ENCODE data around the gene ANKDD1B.
"Not testable (repeated sequence)": the region's sequence is repeated elsewhere in the genome, so short reads cannot be mapped to it uniquely, and the experiment has no call there.

The ANKDD1B gene

DNA sequence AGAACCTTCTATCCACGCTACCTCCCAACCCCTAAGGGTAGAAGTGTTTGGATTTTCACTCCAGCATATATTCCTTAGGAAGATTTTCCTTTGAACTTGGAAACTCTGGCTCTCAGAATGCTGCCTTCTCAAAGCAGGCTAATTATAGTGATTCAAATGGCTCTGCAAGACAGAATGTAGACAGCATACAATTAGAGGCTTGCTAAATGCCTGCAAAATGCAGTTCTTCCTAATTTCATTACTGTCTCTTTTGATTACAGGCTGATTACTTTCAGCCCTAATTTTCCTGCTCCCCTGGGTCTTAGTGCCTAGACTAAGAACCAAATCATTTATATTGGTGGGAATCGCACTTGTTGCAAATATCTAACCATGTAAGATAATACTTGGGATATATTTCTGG is 50.8 kb downstream of the ANKDD1B start:
- no peak for DNase-seq

DNA sequence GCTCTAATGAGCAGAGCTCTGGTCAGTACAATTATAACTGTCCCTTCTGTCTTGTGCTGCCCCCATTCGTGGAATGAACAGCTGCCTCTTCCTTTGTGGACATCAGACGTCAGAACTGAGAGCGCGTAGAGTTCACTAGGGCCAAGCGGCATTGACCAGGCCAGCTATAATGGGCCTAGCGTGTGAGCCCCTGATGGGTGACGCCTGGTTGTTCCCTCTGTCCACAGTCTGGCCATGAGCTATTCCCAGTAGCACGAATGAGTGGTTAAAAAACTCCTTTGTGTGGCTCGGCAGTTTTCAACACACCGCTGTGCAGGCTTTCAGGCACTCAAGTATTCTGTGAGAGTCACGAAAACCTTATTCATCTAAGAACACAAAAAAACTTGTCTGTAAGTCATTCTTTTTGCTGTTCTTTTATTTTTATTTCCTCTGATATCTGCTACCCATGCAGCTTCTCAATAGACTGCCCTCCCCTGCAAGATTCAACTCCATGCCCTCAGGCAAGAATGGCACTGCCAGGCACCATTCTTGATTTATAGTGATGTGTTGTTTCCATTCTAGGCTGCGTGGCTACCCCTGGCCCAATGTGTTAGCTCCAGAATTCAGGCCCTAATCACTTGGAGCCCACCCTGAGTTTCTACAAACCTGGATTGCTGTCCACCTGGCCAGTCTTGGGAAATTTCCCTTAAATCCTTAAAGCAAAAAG is 52.5 kb downstream of the ANKDD1B start:
- no peak for DNase-seq

DNA sequence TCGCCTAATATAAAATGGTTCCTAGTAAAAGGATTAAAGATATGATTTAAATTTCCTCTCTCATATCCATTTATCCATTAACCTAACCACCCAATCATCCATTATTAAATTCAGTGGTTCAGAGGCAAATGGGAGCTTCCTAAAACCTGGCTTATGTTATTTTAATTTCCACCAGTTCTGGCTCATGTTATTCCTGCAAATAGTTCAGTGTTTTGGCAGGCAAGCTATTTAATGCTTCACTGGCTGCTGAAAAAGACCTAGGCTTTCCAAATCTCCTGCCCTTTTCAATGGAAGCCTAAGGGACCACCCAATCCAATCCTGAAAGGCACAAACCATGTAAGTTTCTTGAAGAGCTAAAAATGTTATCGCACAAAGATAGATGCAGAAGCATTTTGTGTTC is 53.7 kb downstream of the ANKDD1B start:
- DNase-seq = no peak

GRCh38 chr5:75666801-75667200 is 55.5 kb downstream of the ANKDD1B start:
- DNase-seq = no peak

GRCh38 chr5:75667586-75667985 is 56.3 kb downstream of the ANKDD1B start:
- no peak for DNase-seq

GRCh38 chr5:75668445-75668844 is 57.2 kb downstream of the ANKDD1B start:
- no peak for DNase-seq

DNA sequence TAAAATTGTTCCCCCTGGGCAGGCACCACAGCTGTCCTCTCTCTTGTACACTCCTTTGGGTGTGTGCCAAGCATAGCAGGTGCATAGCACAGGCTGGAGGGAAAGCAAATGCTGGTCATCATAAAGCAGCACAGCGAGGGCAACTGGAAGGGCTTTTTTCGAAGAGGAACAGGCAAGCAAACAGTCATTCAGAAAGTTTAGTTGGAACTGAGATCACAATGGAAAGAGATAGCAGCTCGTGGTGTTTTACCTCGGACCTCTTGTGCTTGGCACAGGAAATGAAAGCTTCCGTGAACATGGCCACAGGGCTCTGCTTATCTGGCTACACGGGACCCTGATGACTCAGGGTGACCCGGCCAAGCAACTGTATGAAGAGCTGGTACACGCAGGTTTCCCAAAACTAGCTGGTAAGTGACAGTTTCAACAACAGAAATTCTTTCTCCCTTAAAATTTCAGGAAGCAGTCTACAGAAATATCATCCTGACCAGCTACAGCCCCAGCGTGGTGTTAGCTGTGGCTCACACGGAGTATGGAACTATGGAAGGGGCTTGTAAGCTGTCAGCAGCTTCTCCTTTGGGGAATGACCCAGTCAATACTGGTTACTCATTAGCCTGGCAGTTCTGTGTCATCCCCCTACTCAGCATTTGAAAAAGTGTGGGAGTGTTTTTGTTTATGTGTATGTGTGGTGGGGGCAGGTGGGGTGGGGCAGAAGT is 57.9 kb downstream of the ANKDD1B start:
- DNase-seq = no peak

DNA sequence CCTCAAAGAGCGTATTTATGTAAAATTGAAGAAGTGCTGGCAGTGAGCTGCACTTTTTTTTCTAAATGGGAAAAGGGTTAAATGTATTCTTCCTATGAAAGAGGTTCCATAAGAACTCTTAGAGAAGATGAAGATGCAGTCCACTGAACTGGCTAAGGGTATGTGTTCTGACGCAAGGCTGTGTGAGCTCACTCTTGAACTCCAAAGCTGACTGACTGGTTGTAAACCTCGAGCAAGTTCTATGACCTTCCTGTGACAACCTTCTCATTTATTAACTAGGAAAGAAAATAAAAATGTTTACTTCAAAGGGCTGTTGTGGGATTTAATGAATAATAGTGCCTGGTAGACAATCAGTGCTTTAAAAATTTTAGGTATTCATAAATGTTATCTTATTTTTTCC is 59.3 kb downstream of the ANKDD1B start:
- DNase-seq = no peak

GRCh38 chr5:75671506-75671905 is 60.3 kb downstream of the ANKDD1B start:
- no peak for DNase-seq

- DNase-seq = no peak
Measured at GRCh38 chr5:75672616-75673015, 61.4 kb downstream of the ANKDD1B start.

DNA sequence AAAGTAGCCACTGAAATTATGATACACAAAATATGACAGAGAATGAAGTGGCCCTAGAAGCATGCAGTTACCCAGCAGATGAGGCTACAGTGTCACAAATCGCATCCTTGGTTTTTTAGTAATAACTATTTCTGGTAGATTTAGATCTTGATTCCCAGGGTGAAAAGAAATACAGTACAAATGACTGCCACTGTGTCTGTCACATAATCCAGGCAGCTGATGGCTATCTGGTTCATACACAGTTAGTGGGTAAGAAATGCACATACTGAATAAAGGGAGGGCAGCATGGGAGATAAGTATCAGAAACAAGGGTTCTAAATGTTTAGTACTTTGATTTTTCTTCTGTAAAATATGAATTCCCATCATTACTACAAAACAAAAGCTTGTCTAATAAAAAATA is 64.5 kb downstream of the ANKDD1B start:
- no peak for DNase-seq

- DNase-seq = no peak
Measured at GRCh38 chr5:75677607-75678006, 66.4 kb downstream of the ANKDD1B start.

GRCh38 chr5:75678155-75678554 is 66.9 kb downstream of the ANKDD1B start:
- DNase-seq = no peak

DNA sequence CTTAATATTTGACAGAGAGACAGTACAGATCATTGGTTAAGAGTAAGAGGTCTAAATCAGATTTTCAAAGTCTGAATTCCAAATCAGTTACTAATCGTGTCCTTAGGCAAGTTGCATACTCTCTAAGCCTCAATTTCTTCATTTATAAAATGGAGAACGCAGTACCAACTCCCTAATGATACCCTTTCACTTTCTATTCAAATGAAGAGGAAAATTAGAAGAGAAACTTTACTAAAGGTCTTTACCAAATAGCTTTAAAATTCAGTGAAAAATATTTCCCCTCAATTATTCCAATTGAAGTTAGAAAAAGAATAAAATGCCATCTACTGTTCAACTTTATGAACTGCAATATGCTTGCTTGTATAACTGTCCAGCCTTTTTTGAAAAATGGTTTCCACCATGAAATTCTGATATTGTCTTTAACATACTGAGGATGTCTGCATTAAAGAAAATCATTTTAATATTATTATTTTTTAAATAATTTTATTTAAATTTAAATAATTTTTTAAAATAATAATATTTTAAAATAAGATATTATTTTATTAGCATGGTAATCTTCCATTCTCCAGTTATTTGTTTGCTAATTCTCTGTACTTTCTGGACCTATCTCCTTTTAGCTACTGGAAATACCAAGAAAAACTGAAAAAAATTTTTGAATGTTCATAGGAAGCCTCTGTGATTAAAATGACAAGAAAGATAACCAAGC is 70.0 kb downstream of the ANKDD1B start:
- DNase-seq = no peak

DNA sequence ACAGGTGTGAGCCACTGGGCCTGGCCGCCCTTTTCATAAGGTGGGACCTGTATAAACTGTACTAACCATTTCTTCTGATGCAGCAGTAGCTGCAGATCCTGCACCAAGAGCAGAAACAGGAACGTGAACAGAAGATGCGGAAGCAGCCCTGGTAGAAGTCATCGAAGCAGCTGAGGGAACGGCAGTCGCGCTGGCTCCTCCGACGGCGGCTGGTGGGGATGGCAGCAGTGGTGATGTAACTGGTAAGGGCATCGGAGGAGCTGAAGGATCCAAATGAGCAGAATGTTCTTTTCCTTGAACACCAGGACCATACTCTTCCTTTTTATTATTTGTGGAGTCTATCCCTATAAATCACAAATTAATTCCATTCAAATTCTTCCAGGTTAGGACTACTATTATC is 73.9 kb downstream of the ANKDD1B start:
- no peak for DNase-seq

DNA sequence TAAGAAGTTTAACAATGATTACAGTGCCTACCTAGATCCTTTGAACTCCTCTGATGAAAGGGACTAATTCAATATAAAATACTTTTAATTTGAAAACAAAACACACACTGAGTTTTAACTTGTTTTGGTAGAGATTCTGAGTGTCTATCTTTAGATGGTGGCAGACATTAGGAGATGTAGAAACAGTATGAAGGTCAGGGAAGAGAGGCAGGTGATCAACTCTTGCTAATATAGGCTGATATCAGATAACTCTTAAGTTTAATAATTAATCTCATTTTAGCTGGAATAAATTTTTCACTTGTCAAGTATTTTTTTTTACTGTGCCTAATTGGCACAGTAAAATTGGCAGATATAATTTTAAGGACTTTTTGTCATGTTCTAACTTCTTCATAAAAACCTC is 75.2 kb downstream of the ANKDD1B start:
- DNase-seq = no peak

GRCh38 chr5:75690669-75691068 is 79.4 kb downstream of the ANKDD1B start:
- no peak for DNase-seq

GRCh38 chr5:75694781-75695180 is 83.5 kb downstream of the ANKDD1B start:
- DNase-seq = no peak

GRCh38 chr5:75695472-75696351 is 84.5 kb downstream of the ANKDD1B start:
- not testable (repeated sequence) for DNase-seq

GRCh38 chr5:75701856-75702255 is 90.6 kb downstream of the ANKDD1B start:
- no peak for DNase-seq

GRCh38 chr5:75706016-75706415 is 94.8 kb downstream of the ANKDD1B start:
- DNase-seq = no peak

DNA sequence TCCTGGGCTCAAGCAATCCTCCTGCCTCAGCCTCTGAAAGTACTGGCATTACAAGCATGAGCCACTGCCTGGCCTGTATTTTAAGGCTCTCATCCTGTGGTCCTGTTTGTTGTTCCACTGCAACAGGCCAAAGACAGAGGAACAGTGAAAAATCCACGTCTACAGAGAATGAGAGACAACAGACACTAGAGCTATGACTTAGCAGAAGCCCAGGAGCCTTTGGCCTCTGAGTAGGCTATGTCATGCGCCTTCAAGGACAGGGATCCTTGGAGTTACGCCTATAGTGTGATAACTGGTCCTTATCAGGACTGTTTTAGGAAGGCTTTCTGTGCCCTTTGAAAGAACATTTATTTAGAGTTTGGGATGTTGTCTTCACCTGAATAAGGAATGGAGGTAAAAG is 95.5 kb downstream of the ANKDD1B start:
- no peak for DNase-seq

- DNase-seq = no peak
Measured at GRCh38 chr5:75707911-75708509, 96.8 kb downstream of the ANKDD1B start.
